ENCODE results near the gene CCDC40.
"Not testable (repeated sequence)": the region's sequence is repeated elsewhere in the genome, so short reads cannot be mapped to it uniquely, and the experiment has no call there.

CCDC40 gene, protein sequence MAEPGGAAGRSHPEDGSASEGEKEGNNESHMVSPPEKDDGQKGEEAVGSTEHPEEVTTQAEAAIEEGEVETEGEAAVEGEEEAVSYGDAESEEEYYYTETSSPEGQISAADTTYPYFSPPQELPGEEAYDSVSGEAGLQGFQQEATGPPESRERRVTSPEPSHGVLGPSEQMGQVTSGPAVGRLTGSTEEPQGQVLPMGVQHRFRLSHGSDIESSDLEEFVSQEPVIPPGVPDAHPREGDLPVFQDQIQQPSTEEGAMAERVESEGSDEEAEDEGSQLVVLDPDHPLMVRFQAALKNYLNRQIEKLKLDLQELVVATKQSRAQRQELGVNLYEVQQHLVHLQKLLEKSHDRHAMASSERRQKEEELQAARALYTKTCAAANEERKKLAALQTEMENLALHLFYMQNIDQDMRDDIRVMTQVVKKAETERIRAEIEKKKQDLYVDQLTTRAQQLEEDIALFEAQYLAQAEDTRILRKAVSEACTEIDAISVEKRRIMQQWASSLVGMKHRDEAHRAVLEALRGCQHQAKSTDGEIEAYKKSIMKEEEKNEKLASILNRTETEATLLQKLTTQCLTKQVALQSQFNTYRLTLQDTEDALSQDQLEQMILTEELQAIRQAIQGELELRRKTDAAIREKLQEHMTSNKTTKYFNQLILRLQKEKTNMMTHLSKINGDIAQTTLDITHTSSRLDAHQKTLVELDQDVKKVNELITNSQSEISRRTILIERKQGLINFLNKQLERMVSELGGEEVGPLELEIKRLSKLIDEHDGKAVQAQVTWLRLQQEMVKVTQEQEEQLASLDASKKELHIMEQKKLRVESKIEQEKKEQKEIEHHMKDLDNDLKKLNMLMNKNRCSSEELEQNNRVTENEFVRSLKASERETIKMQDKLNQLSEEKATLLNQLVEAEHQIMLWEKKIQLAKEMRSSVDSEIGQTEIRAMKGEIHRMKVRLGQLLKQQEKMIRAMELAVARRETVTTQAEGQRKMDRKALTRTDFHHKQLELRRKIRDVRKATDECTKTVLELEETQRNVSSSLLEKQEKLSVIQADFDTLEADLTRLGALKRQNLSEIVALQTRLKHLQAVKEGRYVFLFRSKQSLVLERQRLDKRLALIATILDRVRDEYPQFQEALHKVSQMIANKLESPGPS

DNA sequence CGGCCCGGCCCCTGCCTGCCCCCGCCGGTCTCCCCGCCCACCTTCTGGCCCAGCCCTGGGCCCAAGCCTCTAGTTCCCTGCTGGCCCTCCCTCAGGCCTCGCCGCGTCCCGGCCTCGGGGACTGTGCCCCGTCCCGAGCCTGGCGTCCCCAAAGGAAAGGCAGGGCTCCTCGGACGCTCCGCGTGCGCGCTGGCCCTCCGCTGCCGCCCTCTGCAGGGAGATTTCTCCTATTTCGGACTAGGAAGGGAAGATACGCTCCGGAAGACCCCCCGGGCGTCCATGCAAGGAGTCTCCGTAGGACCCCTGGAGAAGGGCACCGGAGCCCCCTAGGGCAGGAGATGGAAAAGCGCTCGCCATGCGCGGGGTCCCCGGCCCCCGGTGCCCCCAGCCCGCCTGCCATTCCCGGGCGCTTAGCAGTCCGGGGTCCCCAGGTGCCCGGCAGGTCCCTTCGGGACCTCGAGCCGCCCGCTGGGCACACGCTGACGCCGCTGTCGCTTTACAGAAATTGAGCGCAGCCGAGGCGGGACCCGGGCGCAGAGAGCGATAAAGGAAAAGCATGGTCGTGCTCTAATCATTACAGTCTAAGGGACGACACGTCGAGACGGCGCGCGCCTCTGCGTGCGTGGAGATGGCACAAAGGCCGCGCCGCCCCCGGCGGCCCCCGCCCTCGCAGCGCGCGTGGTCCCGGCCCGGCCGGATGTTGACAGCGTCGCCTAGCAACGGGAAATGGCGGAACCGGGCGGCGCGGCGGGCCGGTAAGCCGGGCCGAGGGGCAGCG lies at the start of gene CCDC40:
CCDC40 (plus strand) TSS at position 706 of the 778 bp plus-strand sequence; CDS start at position 727, 21 bp downstream.
- in situ Hi-C loops (cut with MboI; ENCODE audit: low sequenced_read_pairs), result no loop called here

DNA sequence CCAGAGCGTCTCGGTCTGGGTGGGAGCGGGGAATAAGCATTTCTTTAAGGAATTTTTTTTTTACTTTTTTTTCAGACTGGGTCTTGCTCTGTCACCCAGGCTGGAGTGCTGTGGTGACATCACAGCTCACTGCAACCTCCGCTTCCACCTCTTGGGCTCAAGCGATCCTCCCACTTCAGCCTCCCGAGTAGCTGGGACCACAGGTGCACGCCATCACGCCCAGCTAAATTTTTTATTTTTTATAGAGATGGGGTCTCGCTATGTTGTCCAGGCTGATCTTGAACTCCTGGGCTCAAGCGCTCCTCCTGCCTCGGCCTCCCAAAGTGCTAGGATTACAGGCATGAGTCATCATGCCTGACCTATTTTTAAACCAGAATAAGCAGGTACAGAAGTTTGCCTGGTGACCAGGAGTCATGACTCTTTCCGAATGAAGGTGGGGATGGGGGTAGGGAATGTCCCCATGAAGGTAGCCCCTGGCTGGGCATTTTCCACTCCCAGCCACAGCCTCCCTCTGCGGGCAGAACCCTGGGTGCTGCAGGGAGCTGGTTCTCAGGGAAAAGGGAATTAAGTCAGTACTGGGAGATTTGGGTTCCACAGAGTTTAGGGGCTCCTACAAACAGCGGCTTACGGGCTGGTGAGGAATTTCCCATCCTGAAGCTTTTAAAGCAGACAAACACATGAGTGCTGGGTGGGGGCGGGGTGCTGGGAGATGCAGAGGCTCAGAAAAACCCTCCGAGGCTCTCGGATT lies 49.1 kb upstream of the CCDC40 start:
- in situ Hi-C loops (cut with MboI; ENCODE audit: low sequenced_read_pairs), result no loop called here

DNA sequence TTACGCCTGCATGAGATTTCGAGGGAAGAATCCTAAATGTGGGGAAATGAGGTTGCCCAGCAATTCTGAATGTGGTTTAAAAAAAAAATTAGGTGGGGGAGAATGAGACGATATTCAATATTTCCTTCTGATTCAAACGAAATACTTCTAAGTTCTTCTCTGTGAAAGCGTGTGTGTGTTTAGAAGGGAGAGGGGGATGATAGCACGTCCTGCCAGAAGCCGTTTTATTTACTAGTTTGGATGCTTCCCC lies 48.6 kb upstream of the CCDC40 start:
- in situ Hi-C loops (cut with MboI; ENCODE audit: low sequenced_read_pairs), result no loop called here

DNA sequence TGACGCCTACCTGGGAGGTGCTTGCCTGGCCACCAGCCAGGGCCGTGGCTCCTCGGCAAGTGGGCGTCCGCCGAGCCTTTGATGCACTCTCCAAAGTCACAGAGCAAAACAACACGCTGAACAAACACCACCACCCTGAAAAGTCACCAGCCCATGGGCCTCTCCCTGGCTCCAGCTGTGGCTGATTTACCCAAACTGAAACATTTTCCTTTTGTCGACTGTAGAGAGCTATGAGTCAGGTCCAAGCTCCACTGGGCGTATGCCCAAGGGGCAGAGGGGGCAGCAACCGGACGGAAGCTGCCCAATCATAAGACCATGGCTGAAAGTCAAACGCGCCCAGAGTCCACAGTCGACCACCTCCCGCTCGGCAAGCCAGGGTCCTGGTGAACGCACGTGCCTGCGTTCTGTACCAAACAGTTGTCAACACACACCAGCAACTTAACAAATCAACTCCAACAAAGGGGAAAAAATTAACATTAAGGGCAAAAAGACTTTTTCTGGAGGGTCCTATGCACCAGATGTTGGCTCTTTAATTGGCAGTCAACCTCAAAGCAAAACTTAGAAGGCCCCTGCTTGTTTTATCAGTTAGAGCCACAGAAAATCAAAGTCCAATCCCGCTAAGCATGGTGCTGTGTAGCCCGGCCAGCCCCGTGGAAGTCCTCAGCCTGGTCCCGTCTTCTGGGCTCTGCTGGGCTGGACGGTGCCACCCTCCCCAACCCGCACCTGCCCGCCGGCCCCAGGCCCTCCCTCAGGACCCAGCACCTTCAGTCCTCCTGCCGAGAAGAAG lies 48.1 kb upstream of the CCDC40 start:
- in situ Hi-C loops (cut with MboI; ENCODE audit: low sequenced_read_pairs), result no loop called here

DNA sequence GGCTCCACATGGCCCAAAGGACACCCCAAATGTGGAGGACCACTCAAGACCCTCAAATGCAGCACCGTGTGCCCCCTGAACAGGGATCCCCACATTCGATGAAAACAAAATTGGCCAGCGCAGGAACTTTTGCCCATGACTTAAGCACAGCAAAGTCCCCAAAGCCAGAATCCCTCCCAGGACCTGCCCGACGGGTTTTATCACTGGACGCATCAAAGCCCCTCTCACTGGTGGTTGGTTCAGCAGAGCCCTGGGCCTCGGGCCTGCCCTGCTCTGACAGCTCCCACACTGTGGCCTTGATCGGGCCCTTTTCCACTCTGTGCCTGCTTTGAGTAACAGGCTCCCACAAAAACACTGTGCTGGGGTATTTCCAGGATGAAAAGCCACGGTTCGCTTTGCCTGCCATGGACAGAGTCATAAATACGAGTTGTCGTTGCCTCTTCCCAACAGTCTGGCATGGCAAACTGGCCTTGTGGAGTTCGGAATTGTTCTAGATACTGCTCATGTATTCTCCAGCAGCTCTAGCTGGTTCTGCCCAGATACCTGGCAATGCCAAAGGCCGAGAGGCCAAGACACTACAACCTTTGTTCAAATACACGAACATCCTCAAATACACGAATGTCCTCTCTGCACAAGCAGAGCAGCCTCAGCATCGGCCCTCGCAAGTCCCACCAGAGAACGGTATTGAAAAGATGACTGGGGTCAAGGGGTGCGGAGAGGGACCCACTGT lies 47.2 kb upstream of the CCDC40 start:
- in situ Hi-C loops (cut with MboI; ENCODE audit: low sequenced_read_pairs), result no loop called here

DNA sequence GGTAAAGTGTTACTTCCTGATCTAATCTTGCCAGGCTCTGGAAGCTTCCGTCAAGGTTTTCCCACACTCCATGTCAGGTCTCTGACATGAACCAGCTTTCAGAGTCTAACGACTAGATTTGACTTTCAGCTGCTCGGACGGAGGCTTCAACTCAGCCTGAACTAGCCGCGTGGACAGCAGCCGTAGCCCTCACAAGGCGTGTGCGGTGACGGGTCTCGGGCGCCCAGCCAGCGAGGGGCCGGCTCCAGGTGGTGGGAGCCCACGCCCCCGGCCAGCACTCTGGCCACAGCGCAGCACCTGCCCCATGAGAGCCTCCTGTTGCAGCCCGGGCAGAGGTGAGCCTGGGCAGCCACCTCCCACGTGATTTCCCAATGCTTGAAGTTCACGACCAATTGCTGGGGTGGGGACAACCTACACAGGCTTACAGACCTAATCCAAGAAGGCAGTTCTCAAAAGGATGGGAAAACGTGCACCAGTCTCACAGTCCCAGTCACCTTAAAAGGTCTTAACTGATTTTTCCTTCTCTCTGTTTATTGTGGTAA lies 46.3 kb upstream of the CCDC40 start:
- in situ Hi-C loops (cut with MboI; ENCODE audit: low sequenced_read_pairs), result no loop called here

DNA sequence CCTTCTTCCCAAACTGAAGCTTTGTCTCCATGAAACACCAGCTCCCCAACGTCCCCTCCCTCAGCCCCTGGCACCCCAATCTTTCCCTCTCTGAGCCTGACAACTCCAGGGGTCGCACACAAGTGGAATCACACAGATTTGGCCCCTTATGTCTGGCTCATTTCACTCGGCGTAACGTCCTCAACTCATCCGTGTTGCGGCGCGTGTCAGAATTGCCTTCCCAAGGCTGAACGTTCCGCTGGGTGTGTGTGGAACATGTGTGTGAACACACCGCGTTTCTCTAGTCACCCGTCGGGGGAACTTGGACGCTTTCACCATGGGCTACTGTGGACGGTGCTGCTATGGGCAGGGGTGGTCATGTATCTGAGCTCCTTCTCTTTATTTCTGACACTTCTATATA lies 45.7 kb upstream of the CCDC40 start:
- in situ Hi-C loops (cut with MboI; ENCODE audit: low sequenced_read_pairs), result no loop called here

DNA sequence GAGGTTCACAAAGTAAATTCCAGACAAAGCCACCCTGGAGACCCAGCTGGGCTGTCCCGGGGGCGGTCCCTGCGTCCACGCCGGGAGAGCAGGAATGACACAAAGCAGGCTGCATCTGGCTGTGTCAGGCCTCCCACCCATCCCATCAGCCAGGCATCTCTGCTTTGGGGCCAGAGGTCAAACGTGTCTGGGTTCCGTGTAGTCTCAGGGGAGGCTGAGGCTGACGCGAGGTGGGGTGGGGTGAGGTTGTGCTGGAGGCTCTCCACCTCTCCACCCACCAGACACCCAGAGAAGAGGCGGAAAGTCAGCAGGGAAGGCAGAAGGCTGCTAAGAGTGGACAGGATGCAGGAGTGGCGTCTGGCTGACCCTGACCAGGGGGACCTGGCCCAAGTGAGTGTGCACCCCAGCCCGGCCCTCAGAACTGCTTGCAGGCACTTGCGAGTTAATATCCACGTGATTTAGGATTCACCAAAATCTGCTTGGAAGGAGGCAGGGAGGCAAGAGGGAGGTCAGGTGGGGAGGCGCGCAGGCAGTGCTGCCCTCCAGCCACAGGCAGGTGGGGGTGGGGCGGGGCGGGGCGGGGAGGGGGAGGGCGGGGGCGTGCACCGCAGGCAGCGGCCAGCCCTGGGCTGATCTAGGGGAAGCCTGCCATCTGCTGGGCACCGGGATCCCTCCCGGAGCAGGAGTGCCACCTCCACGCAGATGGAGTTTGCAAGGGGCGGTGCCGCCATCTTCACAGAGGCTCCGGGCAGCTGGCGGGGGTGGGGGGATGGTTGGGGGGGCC lies 45.1 kb upstream of the CCDC40 start:
- in situ Hi-C loops (cut with MboI; ENCODE audit: low sequenced_read_pairs), result no loop called here

DNA sequence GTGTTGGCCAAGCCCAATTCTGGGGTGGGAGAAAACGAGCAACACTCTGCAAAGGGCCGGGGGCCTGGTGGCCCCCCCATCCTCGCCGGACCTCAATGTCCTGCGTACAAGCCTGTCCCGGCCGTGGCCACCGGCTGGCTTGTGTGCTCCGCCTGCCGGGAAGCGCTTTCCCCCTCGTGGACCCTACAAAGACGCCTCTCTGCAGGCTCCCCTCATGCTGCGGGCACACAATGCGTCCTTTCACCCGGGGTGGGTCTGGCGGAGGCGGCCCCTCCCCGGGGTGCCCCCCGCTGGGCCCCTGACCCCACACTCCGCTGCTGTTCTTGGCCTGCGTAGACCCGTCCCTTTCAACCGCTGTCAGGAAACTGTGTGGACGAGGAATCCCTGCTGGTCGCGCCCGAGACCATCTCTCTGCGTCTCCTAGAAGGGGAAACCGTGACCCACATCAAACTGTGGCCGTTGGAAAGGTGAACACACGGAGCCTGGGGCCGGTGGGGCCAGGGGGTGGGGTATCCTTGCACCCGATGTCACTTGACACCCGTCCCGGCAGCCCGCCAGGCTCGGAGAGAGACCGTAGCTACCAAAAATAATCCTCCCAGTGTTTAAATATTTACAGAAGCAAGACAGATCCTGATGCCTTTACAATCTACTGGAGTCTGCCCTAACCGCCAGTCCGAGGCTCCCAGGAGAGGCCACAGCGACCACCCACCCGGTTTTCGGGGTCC lies 44.4 kb upstream of the CCDC40 start:
- in situ Hi-C loops (cut with MboI; ENCODE audit: low sequenced_read_pairs), result no loop called here

DNA sequence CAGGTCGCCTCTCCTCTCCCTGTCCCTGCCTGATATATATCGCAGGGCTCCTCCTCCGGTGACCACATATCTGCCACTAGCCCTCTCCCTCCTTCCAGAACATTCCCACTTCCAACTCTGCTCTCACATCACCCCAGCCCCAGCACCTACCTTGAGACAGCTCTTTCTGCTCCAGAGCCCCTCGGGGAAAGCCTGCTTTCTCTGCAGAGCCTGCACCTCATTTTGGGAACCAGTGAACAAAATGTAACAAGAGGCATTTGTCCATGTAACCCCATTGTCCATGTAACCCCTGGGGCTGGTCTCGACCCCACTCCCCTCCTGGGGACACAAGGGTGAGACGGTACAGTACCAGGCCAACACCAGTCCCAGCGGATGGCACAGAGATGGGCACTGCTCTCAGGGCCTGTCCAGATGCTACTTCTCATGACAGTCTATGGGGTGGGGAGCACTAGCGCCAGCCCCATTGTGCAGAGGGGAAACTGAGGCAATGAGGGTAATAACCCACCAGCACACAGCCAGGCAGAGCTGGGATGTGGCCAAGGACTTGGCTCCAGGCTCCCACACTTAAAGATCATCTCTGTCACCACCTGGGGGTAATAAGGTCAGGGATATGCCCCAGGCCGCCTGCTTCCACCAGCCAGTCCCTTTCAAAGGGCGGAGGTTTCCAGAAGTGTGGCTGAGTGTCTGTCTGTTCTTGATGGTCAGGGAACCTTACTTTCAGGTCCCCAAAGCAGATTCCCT lies 43.6 kb upstream of the CCDC40 start:
- in situ Hi-C loops (cut with MboI; ENCODE audit: low sequenced_read_pairs), result no loop called here

DNA sequence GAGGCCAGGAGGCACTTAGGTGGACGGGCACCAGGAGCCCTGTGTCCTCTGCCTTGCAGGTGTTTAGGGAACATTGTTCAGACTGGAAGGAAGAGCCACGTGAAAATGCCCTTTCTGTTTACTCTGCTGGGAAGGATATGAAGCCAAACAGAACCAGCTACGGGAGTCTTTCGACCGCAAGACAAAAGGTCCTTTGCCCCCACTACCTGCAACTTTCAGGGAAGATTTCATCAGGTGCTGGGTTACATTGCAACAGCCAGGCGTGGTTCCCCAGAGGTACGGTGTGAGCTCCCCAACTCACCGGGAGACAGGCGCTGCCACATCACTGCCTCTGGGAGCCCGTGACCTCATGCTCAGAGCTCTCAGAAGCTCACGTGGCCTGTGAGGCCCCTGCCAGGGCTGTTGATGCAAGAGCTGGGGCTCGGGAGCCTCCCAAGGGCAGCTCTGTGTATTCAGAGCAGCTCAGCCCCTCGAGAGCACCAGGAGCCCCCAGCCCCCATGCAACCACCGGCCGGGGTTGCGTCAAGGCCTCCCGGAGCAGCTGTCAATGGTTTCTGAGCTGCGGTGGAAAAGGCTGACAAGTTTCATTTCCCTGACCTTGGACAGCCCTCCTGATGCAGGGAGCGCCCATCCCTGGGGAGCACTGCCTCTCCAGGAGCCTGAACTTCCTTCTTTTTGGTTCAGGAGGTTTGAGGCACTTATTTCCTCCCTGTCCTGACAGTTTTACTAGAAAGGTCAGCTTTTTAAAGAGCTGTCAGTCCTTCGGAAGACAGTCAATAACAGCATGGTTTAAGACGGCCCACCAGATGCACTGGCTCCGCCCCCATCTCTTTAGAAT lies 42.8 kb upstream of the CCDC40 start:
- in situ Hi-C loops (cut with MboI; ENCODE audit: low sequenced_read_pairs), result no loop called here

DNA sequence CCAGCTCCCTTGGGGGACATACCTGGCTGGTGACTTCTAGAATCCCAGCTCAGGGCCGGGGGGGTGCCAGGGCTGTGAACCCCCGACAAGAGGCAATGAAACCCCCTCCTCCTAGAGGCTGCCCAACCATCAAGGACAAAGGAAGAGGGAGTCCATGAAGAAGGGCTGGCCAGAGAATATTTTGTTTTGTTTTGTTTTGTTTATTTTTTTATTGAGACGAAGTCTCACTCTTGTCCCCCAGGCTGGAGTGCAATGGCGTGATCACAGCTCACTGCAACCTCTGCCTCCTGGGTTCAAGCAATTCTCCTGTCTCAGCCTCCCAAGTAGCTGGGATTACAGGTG lies 42.2 kb upstream of the CCDC40 start:
- in situ Hi-C loops (cut with MboI; ENCODE audit: low sequenced_read_pairs), result not testable (repeated sequence)

DNA sequence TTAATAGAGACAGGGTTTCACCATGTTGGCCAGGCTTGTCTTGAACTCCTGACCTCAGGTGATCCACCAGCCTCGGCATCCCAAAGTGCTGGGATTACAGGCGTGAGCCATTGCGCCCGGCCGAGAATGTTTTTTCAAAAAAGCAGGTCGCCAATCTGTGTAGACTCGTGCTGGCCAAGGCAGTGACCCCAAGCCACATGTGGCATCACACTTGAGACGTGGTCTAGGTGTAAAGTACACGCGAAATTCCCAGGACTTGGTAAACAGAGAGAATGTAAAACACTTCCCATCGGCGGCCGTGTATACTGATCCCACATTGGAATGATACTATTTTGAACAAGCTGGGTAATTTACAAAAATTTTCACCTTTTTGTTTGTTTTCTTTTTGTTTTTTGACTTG lies 41.8 kb upstream of the CCDC40 start:
- in situ Hi-C loops (cut with MboI; ENCODE audit: low sequenced_read_pairs), result no loop called here

DNA sequence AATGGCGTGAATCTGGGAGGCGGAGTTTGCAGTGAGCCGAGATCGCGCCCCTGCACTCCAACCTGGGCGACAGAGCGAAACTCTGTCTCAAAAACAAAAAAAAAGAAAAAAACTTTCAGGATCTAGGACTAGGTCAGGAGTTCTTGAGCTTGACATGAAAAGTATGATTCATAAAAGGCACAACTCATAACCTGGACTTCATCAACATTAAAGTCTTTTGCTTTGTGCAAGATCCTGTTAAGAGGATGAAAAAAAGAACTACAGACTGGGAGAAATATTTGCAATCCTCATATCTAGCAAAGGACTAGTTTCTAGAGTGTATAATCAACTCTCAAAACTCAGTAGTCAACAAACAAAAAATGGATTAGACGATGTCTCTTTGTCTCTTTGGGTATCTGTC lies 40.7 kb upstream of the CCDC40 start:
- in situ Hi-C loops (cut with MboI; ENCODE audit: low sequenced_read_pairs), result no loop called here

DNA sequence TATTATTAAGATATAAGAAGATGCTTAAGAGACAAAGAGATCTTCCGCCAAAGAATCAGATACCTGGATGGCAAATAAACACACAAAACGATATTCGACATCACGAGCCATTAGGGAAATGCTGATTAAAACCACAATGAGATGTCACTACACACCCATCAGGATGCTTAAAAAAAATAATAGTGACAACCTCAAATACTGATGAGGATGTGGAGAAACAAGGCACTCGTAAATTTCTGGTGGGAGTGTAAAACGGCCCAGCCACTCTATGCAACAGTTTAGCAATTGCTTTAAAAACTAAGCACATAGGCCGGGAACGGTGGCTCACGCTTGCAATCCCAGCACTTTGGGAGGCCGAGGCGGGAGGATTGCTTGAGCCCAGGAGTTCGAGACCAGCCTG lies 40.2 kb upstream of the CCDC40 start:
- in situ Hi-C loops (cut with MboI; ENCODE audit: low sequenced_read_pairs), result no loop called here
